GM12874 (cell line): ENCODE measurements around the gene FAM53B.

Source experiments
- CTCF ChIP-seq: IDR thresholded peaks from 2 replicates; pipeline ENCODE4 v1.5.1; 2011; ENCODE audit warnings: low read depth, mild to moderate bottlenecking, control low read depth, low read length, moderate library complexity; ENCODE audit not compliant: insufficient read depth

FAM53B gene

GRCh38 chr10:124699471-124700292 lies 44.5 kb downstream of the FAM53B start:
- no peak for TF ChIP-seq CTCF

- no peak for TF ChIP-seq CTCF
These were observed 45.4 kb downstream of the FAM53B start for GRCh38 chr10:124698545-124699469.

- TF ChIP-seq CTCF, result no peak
These were observed 46.2 kb downstream of the FAM53B start for GRCh38 chr10:124697837-124698544.

GRCh38 chr10:124697443-124697836 lies 46.7 kb downstream of the FAM53B start:
- no peak for TF ChIP-seq CTCF

DNA sequence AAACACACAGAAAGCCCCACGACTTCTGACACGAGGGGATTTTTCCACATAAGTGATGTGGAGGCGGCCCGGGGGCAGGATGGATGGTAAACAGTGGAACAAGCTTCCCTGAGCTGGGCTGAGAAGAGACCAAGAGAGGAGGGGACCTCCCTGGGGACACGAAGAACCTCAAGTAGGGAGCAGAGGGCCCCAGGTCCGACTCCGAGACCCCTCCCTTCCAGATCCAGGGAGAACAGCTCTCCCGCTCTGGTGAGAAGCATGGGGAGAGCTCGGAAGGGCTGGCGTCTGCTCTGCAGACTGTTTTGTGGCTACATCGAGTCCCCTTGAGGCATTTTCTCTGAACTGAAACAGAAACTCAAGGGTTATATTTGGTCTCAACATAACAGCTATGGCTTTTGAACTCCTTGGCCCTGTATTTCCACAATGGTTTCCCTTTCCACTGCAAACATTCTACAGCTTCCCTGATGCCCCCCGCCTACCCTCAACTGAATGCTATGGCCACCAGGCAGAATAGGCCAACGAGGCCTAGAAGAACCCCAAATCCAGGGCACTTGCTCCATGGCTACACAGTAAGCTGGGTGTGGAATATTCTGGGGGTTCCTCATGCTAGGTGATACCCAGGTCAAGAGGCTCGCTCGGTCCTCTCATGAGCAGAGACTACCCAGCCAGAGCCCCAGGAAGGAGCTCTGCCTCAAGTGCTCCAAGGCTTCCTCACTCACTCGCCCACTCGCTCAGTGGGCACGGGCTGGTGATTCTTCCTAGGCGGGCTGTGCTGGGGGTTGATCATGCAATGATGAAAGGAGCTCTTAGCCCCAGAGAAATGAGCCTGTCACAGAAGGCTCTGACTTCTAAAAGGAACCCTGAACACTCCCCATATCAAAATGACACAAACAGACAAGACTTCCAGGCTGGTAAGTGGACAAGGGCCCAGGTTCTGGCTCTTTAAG lies 47.5 kb downstream of the FAM53B start:
- TF ChIP-seq CTCF, result no peak

GRCh38 chr10:124695259-124695658 lies 48.9 kb downstream of the FAM53B start:
- TF ChIP-seq CTCF, result no peak
